GM10248 (cell line): ENCODE results near the gene SMIM7.

ENCODE experiments used
- CTCF ChIA-PET: fragments of 300-600 bp; sonication (Branson Sonifier 250); formaldehyde crosslinking; extraction: SDS; loops from one replicate; lab custom pipeline; 2021; ENCODE audit warnings: antibody characterized with exemption; lab: Yijun Ruan, JAX
- POLR2A ChIA-PET: fragments of 350-650 bp; sonication (Branson Sonifier 250); formaldehyde crosslinking; extraction: SDS; loops from one replicate; lab custom pipeline; 2020; ENCODE audit warnings: antibody characterized with exemption; lab: Yijun Ruan, JAX
- DNase-seq: peaks from one replicate; pipeline ENCODE4 v3.0.0; 2012; ENCODE audit errors: extremely low spot score
- CTCF ChIP-seq: IDR thresholded peaks from 2 replicates; pipeline ENCODE4 v1.5.1; 2012; ENCODE audit warnings: mild to moderate bottlenecking, low read depth; ENCODE audit errors: extremely low read depth, missing control alignments, control extremely low read depth

SMIM7 gene

GRCh38 chr19:16650821-16651220 is 9.1 kb downstream of the SMIM7 start:
- POLR2A ChIA-PET = no interaction called here
- no peak for TF ChIP-seq CTCF
- CTCF ChIA-PET = no interaction called here
- no peak for DNase-seq

DNA sequence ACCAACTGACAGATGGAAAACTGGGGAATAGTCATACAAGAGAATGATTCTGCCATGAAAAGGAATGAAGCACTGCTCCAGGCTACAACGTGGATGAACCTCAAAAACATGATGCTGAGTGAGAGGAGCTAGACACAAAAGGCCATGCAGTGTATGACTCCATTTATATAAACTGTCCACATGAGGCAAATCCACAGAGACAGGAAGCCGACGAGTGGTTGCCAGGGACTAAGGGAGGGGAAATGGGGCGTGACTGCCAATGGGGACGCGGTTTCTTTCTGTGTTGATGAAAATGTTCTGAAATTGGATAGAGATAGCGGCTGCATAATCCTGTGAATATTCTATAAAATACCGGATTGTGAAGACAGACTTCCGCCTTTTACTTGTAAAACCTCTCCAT is 10.2 kb downstream of the SMIM7 start:
- CTCF ChIA-PET = interaction anchor here (0.9 kb wide), 1 partner anchor 22 kb away, joined by 3 read pairs; no protein-coding TSS in a partner anchor
- POLR2A ChIA-PET = no interaction called here
- TF ChIP-seq CTCF = no peak
- no peak for DNase-seq

DNA sequence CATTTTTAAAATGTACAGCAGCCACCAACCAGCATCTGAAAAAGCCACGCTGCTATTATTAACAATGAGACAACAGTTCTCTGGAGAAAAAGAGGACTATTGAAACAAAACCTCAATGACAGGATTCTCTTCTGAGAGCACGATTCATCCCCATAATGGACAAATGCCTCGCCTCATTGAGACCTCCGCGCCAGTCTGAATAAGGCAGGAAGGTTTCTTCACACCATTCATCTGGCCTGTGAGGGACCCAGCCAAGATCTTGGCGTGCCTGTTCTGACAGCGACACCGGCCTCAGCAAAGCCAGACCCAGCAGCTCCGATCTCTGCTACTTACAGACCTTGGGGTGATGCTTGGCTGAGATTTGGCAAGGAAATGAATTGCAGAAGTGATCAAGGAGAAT is 14.8 kb downstream of the SMIM7 start:
- ChIA-PET POLR2A (no interaction called here), CTCF (interaction anchor here (1.5 to 1.6 kb wide), 2 partner anchors 9 to 15 kb away, joined by 3 to 4 read pairs; partner anchors contain the start of gene SMIM7)
- TF ChIP-seq CTCF = no peak
- no peak for DNase-seq

GRCh38 chr19:16641695-16642094 is 18.2 kb downstream of the SMIM7 start:
- TF ChIP-seq CTCF = no peak
- DNase-seq = no peak
- POLR2A ChIA-PET = no interaction called here
- CTCF ChIA-PET = no interaction called here

GRCh38 chr19:16640951-16641350 is 19.0 kb downstream of the SMIM7 start:
- no peak for TF ChIP-seq CTCF
- ChIA-PET CTCF (no interaction called here), POLR2A (no interaction called here)
- no peak for DNase-seq

GRCh38 chr19:16638666-16639065 is 21.3 kb downstream of the SMIM7 start:
- no peak for DNase-seq
- CTCF ChIA-PET = interaction anchor here (1.4 to 1.7 kb wide), 2 partner anchors 12 to 18 kb away, joined by 3 to 4 read pairs; no protein-coding TSS in a partner anchor
- POLR2A ChIA-PET = no interaction called here
- no peak for TF ChIP-seq CTCF
